ENCODE data around the gene OTOS. TPM values are rescaled to one million over a fixed set of nuclear protein-coding genes. Genes with fewer than 3 reads are reported as not detected.

Gene OTOS
- total RNA-seq, 1 experiment from 2014 or later: not detected

GRCh38 chr2:240129311-240129710 lies 11.1 kb downstream of the OTOS start:
- peaks cover 7% of the 10 kb centered on the region for H3K36me3 ChIP-seq (ENCODE audit: control insufficient read depth, insufficient read depth, low read length)
- TF ChIP-seq REST (IDR thresholded peaks at IDR 0.05; ENCODE audit: insufficient read depth in 1 of 2, low read depth in 2 of 2, low read length in 1 of 2) (no peak), TCF7L2 (IDR thresholded peaks at IDR 0.05; ENCODE audit: low read depth, low read length) (no peak), CTCF (IDR thresholded peaks at IDR 0.05) (no peak), POLR2AphosphoS5 (IDR thresholded peaks at IDR 0.05; ENCODE audit: low read depth, low read length) (no peak), SIN3A (IDR thresholded peaks at IDR 0.05; ENCODE audit: borderline replicate concordance, insufficient read depth, low read depth, low read length) (no peak)
- H3K4me3 ChIP-seq (ENCODE audit: low read depth in 2 of 2, low read length in 2 of 2): no peak overlapping the region
- ChIA-PET CTCF (no interaction called here), POLR2A (no interaction called here)
- H3K27me3 ChIP-seq (ENCODE audit: control insufficient read depth, insufficient read depth, low read length): no peaks in the 10 kb centered on the region
- in situ Hi-C loops (cut with HindIII; ENCODE audit: low pct_unique_long_range_greater_than_20kb, low sequenced_read_pairs): no loop called here
- intact Hi-C loops (cut with micrococcal nuclease; ENCODE audit: unreplicated experiment): no loop called here
- no peaks in the 10 kb centered on the region for H3K4me1 ChIP-seq (ENCODE audit: control insufficient read depth, insufficient read depth, low read length)
- H3K27ac ChIP-seq (ENCODE audit: low read length): no peak overlapping the region
- no peak for ATAC-seq
- no TSS peak for BruUV-seq (replicated peaks)
- DNase-seq (ENCODE audit: low read depth, low spot score): no peak
- no peaks in the 10 kb centered on the region for H3K9me3 ChIP-seq (ENCODE audit: control insufficient read depth, insufficient read depth, low read depth, low read length)

- H3K27me3 ChIP-seq (ENCODE audit: control insufficient read depth, insufficient read depth, low read length): no peaks in the 10 kb centered on the region
- BruUV-seq (replicated peaks): no TSS peak
- CTCF ChIA-PET: no interaction called here
- POLR2A ChIA-PET: no interaction called here
- no peak overlapping the region for H3K27ac ChIP-seq (ENCODE audit: low read length)
- no peaks in the 10 kb centered on the region for H3K4me1 ChIP-seq (ENCODE audit: control insufficient read depth, insufficient read depth, low read length)
- DNase-seq (ENCODE audit: low read depth, low spot score) (no peak), ATAC-seq (no peak)
- no peak for TF ChIP-seq CTCF (IDR thresholded peaks at IDR 0.05)
- TF ChIP-seq SIN3A (IDR thresholded peaks at IDR 0.05; ENCODE audit: borderline replicate concordance, insufficient read depth, low read depth, low read length): no peak
- TF ChIP-seq REST (IDR thresholded peaks at IDR 0.05; ENCODE audit: insufficient read depth in 1 of 2, low read depth in 2 of 2, low read length in 1 of 2): no peak
- TF ChIP-seq TCF7L2 (IDR thresholded peaks at IDR 0.05; ENCODE audit: low read depth, low read length): no peak
- TF ChIP-seq POLR2AphosphoS5 (IDR thresholded peaks at IDR 0.05; ENCODE audit: low read depth, low read length): no peak
- H3K36me3 ChIP-seq (ENCODE audit: control insufficient read depth, insufficient read depth, low read length): peaks cover 5% of the 10 kb centered on the region
- in situ Hi-C loops (cut with HindIII; ENCODE audit: low pct_unique_long_range_greater_than_20kb, low sequenced_read_pairs): no loop called here
- H3K9me3 ChIP-seq (ENCODE audit: control insufficient read depth, insufficient read depth, low read depth, low read length): no peaks in the 10 kb centered on the region
- no peak overlapping the region for H3K4me3 ChIP-seq (ENCODE audit: low read depth in 2 of 2, low read length in 2 of 2)
- intact Hi-C loops (cut with micrococcal nuclease; ENCODE audit: unreplicated experiment): no loop called here
Observed at GRCh38 chr2:240128608-240129145, 11.8 kb downstream of the OTOS start.
